Measurements from ENCODE around the gene GMIP. TPM values are rescaled to one million over a fixed set of nuclear protein-coding genes. Genes with fewer than 3 reads are reported as not detected.

GMIP gene
- total and polyA plus RNA-seq, 5 donors = 2.3 to 6.3 (median 5.0) TPM

DNA sequence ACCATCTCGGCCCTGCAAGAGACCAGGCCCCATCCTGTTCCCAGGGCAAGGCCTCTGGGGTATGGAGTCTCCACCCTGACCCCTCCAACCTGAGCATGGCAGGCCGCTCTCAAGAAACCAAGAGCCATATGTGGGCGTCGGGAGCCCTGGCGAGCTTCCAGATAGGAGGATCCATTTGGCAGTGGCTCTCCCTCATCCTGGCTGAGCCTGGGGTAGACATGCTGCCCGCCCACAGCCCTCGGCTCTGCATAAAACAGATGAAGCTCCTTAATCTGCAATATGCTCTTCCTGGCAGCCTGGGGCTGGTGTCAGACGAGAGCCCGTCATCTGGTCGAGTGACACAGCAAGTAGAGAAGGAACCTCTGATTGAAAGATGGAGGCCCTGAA is 13.9 kb upstream of the GMIP start:
- no peak overlapping the region for H3K27ac ChIP-seq (ENCODE audit: low read length)
- 54% methylated on average over 10 of the region's 10 CpGs for WGBS
- DNase-seq = peak in 2 of 3 donors; percentile 58 to 63

DNA sequence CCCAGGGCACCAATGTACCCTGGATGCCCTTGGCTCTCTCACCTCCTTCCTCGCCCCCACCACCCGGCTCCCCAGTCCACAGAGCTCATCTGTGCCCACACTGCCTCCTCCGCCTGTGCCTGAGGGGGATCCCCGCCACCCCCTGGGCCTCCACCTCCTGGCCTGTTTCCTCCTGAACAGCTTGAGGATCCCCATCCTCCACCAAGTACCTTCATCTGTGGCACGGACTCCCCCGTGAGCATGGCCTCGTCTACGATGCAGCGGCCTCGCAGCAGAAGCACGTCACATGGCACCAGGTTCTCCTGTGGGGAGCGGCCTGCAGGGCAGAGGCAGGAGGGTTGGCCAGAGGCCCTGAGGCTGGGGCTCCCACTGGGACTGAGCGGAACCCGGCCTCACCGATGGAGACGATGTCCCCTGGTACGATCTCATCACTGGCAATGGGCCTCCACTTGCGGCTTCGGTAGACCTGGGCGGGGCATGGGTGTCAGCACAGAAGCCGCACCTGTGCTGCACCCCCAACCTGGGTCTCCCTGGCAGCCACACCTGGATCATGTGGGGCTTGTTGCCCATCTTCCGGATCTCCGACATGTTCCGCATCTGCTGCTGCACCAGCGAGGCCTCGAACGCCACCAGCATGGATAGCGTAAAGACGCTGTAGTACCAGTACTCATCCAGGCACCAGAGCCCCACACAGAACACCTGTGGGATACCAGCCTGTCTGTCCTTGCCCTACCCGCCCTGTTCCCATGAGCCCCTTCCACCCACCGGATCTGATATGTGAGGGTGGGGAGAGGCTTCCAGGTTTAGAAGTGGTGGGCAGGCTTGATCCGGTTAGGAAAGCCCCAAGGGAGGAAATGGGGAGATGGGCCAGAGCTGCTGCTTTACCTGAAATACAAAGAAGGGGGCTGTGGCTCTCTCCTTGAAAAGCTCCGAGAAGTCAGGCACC is 13.3 kb upstream of the GMIP start:
- H3K4me3 ChIP-seq (ENCODE audit: low read length) = no peak overlapping the region
- no peaks in the 10 kb centered on the region for H3K27me3 ChIP-seq (ENCODE audit: control insufficient read depth, insufficient read depth)
- intact Hi-C loops (cut with DNase I) = no loop called here
- H3K4me1 ChIP-seq (ENCODE audit: control insufficient read depth, insufficient read depth, low read length) = no peaks in the 10 kb centered on the region
- no peak overlapping the region for H3K27ac ChIP-seq (ENCODE audit: low read length)
- 93% methylated on average over 33 of the region's 33 CpGs for WGBS
- no peak for ATAC-seq
- H3K9me3 ChIP-seq (ENCODE audit: control insufficient read depth, low read length) = no peaks in the 10 kb centered on the region
- peak in 2 of 3 donors; percentile 42 to 46 for DNase-seq

More for the DNA sequence above, 13.9 kb upstream of the GMIP start:
- Histone ChIP-seq H3K4me3 (ENCODE audit: low read length) (no peak overlapping the region), H3K4me1 (ENCODE audit: control insufficient read depth, insufficient read depth, low read length) (peaks cover 2% of the 10 kb centered on the region), H3K27me3 (ENCODE audit: control insufficient read depth, insufficient read depth) (no peaks in the 10 kb centered on the region), H3K9me3 (ENCODE audit: control insufficient read depth, low read length) (no peaks in the 10 kb centered on the region)
- no peak for ATAC-seq
- intact Hi-C loops (cut with DNase I) = no loop called here

DNA sequence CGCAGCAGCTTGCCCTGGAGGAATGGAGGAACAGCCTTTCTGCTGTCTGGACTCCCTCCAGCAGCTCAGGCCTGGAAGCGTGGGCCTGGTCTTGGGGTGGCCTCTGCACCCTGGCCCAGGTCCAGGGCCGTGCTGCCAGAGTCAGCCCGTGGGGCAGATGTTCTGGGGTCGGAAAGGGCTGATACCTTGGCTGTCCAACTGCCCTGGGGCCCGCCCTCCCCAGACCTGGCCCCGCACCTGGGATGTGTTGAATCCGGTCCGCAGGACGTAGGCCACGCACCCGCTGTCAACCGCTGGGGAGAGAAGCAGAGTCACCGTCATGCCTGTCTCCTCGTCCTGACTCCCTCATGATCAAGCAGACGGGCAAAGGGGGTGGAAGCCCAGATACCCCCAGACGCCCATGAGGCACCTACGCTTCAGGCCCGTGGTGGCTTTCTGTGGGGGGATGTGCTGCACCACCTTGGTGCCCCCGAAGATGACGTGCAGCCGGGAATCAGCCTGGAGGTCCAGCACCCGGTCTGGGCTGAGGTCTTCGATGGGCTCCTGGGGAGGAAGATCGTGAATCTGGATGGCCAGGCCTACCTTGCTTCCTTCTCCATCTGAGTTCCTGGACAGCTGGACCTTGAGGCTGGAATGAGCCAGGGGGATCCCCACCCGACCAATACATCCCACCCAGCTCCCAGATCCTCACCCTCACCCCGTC is 12.3 kb upstream of the GMIP start:
- ATAC-seq (no peak), DNase-seq (peak in 2 of 3 donors; percentile 41)
- Histone ChIP-seq H3K4me3 (ENCODE audit: low read length) (no peak overlapping the region), H3K27me3 (ENCODE audit: control insufficient read depth, insufficient read depth) (no peaks in the 10 kb centered on the region), H3K9me3 (ENCODE audit: control insufficient read depth, low read length) (no peaks in the 10 kb centered on the region), H3K4me1 (ENCODE audit: control insufficient read depth, insufficient read depth, low read length) (no peaks in the 10 kb centered on the region), H3K27ac (ENCODE audit: low read length) (no peak overlapping the region)
- intact Hi-C loops (cut with DNase I) = no loop called here
- WGBS = 93% methylated on average over 27 of the region's 27 CpGs

DNA sequence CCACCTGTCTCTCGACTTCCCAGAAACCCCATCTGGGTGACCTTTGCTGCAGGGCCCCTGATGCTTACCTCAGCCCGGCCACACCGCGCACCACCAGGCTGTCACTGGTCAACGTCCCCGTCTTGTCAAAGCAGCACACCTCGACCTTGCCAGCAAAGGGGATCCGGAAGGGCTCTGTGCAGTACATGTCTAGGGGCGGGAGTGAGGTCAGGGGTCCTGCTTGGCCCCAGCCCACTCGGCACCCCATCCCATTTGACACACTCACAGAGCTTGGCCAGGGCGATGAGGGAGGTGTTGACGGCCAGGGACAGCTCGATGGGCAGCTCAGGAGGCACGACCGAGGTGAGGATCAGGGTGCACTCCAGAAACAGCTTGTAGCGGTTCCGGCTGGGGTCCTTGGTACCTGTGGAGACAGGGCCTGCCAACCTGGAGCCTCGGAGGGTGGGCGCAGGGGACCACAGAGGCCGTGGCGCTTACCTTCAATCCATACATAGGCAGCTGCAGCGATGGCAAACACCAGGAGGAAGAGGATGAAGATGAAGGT is 11.7 kb upstream of the GMIP start:
- Histone ChIP-seq H3K27me3 (ENCODE audit: control insufficient read depth, insufficient read depth) (no peaks in the 10 kb centered on the region), H3K4me1 (ENCODE audit: control insufficient read depth, insufficient read depth, low read length) (no peaks in the 10 kb centered on the region), H3K4me3 (ENCODE audit: low read length) (no peak overlapping the region), H3K27ac (ENCODE audit: low read length) (no peak overlapping the region), H3K9me3 (ENCODE audit: control insufficient read depth, low read length) (no peaks in the 10 kb centered on the region)
- ATAC-seq (no peak), DNase-seq (peak in 2 of 3 donors; percentile 39 to 47)
- 95% methylated on average over 22 of the region's 22 CpGs for WGBS
- intact Hi-C loops (cut with DNase I) = no loop called here

DNA sequence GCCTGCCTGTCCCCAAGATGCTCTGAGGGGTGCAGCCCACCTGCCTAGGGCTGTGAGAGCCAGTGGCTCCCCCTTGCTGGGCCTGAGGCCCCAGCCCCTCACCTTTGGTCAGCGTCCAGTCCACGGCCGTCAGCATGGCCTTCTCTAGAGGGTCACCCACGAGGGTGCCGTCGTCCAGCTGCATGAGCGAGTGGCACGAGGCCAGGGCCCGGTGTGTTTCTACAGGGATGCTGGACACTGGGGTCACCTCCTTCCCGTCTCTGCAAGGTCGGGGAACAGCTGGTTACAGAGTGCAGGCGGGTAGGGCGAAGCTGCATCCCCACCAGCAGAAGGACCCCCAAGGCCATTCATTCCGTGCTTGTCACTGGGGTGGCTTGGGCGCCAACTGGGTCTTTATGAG is 11.0 kb upstream of the GMIP start:
- intact Hi-C loops (cut with DNase I) = no loop called here
- no peaks in the 10 kb centered on the region for H3K27me3 ChIP-seq (ENCODE audit: control insufficient read depth, insufficient read depth)
- ATAC-seq = no peak
- no peaks in the 10 kb centered on the region for H3K4me1 ChIP-seq (ENCODE audit: control insufficient read depth, insufficient read depth, low read length)
- no peak overlapping the region for H3K27ac ChIP-seq (ENCODE audit: low read length)
- 95% methylated on average over 15 of the region's 15 CpGs for WGBS
- no peak overlapping the region for H3K4me3 ChIP-seq (ENCODE audit: low read length)
- peak in 2 of 3 donors; percentile 42 to 54 for DNase-seq
- H3K9me3 ChIP-seq (ENCODE audit: control insufficient read depth, low read length) = no peaks in the 10 kb centered on the region

DNA sequence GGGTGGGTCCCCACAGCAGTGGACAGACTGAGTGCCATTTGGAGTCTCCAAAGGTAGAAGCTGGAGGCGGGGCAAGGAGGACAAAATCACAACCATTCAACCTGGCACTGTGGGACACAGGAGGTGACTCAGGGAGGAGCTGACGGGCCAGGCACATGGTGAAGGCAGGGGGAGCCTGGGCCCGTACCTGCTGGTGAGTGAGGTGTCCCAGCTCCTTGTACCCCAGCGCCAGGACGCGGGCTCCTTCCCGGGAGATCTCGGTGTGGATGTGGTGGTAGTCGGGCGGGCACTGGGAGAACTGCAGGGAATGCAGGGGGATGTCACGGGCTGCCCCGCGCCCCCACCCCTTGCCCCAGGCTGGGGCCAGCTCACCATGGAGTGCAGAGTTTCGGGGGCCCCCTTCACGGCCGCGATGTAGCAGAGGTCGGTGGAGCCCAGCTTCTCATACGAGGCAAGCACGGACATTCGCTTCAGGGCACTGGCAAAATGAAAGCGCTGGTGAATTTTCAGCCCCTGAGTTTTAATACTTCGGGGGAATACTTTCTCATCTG is 10.2 kb upstream of the GMIP start:
- Histone ChIP-seq H3K4me1 (ENCODE audit: control insufficient read depth, insufficient read depth, low read length) (no peaks in the 10 kb centered on the region), H3K9me3 (ENCODE audit: control insufficient read depth, low read length) (no peaks in the 10 kb centered on the region), H3K4me3 (ENCODE audit: low read length) (no peak overlapping the region), H3K27ac (ENCODE audit: low read length) (no peak overlapping the region), H3K27me3 (ENCODE audit: control insufficient read depth, insufficient read depth) (no peaks in the 10 kb centered on the region)
- no peak for ATAC-seq
- peak in 2 of 3 donors; percentile 28 to 45 for DNase-seq
- WGBS = 95% methylated on average over 23 of the region's 23 CpGs
- intact Hi-C loops (cut with DNase I) = no loop called here

DNA sequence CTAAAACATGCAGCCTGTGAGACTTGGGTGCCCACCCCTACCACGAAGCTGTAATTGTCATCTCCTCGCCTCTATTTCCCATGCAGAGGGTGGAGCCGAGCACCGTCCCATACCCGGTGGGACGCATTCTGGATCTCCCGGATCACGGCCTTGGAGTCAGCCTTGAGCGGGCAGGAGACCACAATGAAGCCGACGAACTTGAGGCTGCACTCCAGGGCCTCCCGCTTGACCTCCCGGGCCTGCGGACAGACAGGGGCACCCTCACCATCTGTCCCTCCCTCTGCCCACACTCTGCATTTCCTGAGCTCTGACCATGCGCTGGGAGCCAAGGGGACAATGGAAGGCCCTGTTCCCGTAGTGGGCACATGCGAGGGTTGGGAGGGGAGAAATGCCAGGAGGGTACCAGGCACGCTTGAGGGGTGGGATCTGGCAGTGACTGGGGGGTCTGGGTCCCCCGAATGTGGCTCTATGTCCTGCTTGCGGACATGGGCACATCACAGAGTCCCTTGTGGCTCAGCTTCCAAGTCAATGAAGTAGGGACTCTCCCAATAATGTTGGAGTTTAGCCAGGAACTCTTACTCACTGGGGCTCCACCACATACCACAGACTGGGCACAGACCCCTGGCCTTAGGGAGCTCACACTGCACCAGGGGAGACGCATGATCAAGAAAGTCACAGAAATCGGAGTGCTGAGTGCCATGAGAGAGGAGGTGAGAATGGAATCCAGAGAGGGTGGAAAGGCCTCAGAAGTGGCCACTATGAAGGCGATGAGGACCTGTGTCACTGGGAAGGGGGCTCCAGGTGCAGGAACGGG is 9.2 kb upstream of the GMIP start:
- DNase-seq (peak in 2 of 3 donors; percentile 34 to 37), ATAC-seq (no peak)
- Histone ChIP-seq H3K4me3 (ENCODE audit: low read length) (no peak overlapping the region), H3K27ac (ENCODE audit: low read length) (no peak overlapping the region), H3K9me3 (ENCODE audit: control insufficient read depth, low read length) (no peaks in the 10 kb centered on the region), H3K27me3 (ENCODE audit: control insufficient read depth, insufficient read depth) (no peaks in the 10 kb centered on the region), H3K4me1 (ENCODE audit: control insufficient read depth, insufficient read depth, low read length) (no peaks in the 10 kb centered on the region)
- intact Hi-C loops (cut with DNase I) = no loop called here
- 93% methylated on average over 24 of the region's 24 CpGs for WGBS

DNA sequence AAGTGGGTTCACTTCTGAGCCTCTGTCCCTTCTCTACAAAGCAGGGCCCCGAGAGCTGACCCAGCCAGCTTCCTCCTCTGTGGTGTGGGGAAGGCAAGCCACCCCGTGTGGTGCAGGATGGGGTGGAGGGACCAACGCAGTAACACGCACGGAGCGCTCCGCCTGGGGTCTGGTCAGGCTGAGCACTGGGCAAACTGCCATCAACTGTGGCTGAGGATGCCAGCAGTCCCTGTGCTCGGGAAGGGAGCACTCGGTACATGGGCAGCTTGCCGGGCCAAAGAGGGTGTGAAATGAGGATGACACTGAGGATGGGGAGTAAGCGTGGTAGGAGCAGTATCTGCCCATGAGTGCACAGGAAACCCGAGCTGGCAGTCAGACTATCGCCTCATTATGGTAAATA is 7.6 kb upstream of the GMIP start:
- WGBS = 44% methylated on average over 13 of the region's 13 CpGs
- Histone ChIP-seq H3K9me3 (ENCODE audit: control insufficient read depth, low read length) (no peaks in the 10 kb centered on the region), H3K27me3 (ENCODE audit: control insufficient read depth, insufficient read depth) (no peaks in the 10 kb centered on the region), H3K4me3 (ENCODE audit: low read length) (no peak overlapping the region), H3K4me1 (ENCODE audit: control insufficient read depth, insufficient read depth, low read length) (no peaks in the 10 kb centered on the region), H3K27ac (ENCODE audit: low read length) (no peak overlapping the region)
- intact Hi-C loops (cut with DNase I) = no loop called here
- ATAC-seq (peak; percentile 40 to 67), DNase-seq (peak; percentile 66 to 88 (median 88))

DNA sequence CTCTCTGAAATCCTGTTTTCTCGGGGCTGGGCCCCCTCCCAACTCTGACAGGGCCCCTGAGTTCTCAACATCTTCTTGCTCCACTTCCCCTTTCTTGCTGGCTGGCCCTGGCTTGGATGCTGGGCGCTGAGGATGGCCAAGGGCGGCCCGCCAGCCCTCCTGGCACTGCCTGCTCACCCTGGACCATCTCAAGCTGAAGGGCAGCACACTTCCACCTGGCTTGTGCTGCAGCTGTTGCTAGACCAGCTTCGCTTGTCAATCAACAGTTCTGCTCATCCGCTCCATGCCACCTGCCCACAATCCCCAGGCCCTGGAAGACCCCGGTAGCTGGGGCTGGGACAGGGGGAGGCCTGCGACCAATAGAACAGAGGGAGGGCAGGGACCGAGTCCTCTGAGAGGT is 6.9 kb upstream of the GMIP start:
- Histone ChIP-seq H3K9me3 (ENCODE audit: control insufficient read depth, low read length) (no peaks in the 10 kb centered on the region), H3K4me1 (ENCODE audit: control insufficient read depth, insufficient read depth, low read length) (no peaks in the 10 kb centered on the region), H3K4me3 (ENCODE audit: low read length) (no peak overlapping the region), H3K27me3 (ENCODE audit: control insufficient read depth, insufficient read depth) (no peaks in the 10 kb centered on the region), H3K27ac (ENCODE audit: low read length) (no peak overlapping the region)
- intact Hi-C loops (cut with DNase I) = no loop called here
- ATAC-seq = no peak
- DNase-seq = peak in 2 of 3 donors; percentile 44 to 46
- WGBS = 93% methylated on average over 9 of the region's 9 CpGs

DNA sequence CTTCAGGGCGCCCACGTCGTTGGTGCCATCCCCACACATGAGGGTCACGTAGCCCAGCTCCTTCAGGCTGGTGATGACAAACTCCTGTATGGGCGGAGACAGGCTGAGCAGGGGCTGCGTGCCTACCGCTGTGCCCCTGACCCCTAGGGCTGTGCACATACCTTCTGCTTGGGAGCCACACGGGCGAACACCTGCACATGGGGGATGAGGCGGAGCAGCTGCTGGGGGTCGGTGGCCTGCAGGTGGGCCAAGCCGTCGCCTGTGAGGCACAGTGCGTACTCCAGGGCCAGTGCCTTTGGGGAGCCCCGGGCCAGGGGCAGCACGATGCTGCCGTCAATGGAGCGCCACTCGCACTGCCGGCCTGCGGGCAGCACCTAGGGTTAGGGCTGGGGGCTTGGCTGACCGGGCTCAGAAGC is 6.1 kb upstream of the GMIP start:
- DNase-seq (peak in 2 of 3 donors; percentile 25 to 46), ATAC-seq (no peak)
- no peaks in the 10 kb centered on the region for H3K27me3 ChIP-seq (ENCODE audit: control insufficient read depth, insufficient read depth)
- WGBS = 94% methylated on average over 22 of the region's 22 CpGs
- intact Hi-C loops (cut with DNase I) = loop anchor here in 2 of 4 donors (5.0 to 10.0 kb wide), 2 partner anchors 115 to 117 kb away; partner anchors contain the start of gene CILP2 (in 1 of the 2)
- no peak overlapping the region for H3K27ac ChIP-seq (ENCODE audit: low read length)
- no peaks in the 10 kb centered on the region for H3K4me1 ChIP-seq (ENCODE audit: control insufficient read depth, insufficient read depth, low read length)
- H3K9me3 ChIP-seq (ENCODE audit: control insufficient read depth, low read length) = no peaks in the 10 kb centered on the region
- no peak overlapping the region for H3K4me3 ChIP-seq (ENCODE audit: low read length)
